ENCODE measurements around the gene PACS1. TPM values are rescaled to one million over a fixed set of nuclear protein-coding genes. Genes with fewer than 3 reads are reported as not detected.

The PACS1 gene
- total RNA-seq, 4 donors from 2014 or later: 24.5 to 41.1 (median 38.0) TPM

DNA sequence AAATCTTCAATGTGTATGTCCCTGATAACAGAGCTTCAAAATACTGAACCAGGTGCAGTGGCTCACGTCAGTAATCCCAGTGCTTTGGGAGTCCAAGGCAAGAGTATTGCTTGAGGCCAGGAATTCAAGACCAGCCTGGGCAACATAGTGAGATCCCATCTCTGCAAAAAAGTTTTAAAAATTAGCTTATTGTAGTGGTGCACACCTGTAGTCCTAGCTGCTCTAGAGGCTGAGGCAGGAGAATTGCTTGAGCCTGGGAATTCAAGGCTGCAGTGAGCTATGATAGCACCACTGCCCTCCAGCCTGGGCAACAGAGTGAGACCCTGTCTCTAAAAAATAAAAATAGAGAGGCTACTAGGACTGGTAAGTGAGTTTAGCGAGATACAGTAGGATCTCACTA, 84.0 kb downstream of the PACS1 start:
- DNase-seq (ENCODE audit: low spot score) (no peak), ATAC-seq (ENCODE audit: low FRiP score) (no peak)
- TF ChIP-seq, protein P1, sequence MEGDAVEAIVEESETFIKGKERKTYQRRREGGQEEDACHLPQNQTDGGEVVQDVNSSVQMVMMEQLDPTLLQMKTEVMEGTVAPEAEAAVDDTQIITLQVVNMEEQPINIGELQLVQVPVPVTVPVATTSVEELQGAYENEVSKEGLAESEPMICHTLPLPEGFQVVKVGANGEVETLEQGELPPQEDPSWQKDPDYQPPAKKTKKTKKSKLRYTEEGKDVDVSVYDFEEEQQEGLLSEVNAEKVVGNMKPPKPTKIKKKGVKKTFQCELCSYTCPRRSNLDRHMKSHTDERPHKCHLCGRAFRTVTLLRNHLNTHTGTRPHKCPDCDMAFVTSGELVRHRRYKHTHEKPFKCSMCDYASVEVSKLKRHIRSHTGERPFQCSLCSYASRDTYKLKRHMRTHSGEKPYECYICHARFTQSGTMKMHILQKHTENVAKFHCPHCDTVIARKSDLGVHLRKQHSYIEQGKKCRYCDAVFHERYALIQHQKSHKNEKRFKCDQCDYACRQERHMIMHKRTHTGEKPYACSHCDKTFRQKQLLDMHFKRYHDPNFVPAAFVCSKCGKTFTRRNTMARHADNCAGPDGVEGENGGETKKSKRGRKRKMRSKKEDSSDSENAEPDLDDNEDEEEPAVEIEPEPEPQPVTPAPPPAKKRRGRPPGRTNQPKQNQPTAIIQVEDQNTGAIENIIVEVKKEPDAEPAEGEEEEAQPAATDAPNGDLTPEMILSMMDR (IDR thresholded peaks at IDR 0.05): no peak

DNA sequence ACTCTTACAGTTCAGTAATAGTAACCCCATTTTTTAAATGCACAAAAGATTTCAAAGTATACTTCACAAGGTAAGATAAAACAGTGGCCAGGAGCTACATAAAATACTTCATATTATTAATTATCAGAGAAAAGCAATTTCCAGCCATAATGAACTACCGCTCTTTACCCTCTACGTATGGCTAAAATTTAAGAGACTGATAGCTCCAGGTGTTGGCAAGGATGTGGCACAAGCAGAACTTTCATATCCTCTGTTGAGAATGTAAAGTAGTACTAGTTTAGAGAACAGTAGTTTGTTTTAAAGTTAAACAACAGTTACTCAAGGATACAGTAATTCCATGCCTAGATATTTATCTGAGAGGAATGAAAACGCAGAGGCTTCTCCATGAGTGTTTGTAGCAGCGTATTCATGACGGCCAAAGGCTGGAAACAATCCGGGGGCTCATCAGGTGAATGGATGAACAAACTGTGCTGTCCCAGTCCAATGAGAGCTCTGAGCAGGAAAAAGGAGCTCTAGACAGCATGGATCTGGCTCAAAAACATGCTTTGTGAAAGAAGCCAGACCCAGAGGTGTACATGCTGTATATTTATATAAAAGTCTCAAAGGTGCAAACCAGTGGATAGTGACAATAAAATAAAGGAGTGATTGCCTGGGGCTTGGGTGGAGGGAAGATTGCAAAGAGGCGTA, 85.5 kb downstream of the PACS1 start:
- DNase-seq (ENCODE audit: low spot score): no peak
- ATAC-seq (ENCODE audit: low FRiP score): no peak
- TF ChIP-seq, protein P1 (IDR thresholded peaks at IDR 0.05): no peak

DNA sequence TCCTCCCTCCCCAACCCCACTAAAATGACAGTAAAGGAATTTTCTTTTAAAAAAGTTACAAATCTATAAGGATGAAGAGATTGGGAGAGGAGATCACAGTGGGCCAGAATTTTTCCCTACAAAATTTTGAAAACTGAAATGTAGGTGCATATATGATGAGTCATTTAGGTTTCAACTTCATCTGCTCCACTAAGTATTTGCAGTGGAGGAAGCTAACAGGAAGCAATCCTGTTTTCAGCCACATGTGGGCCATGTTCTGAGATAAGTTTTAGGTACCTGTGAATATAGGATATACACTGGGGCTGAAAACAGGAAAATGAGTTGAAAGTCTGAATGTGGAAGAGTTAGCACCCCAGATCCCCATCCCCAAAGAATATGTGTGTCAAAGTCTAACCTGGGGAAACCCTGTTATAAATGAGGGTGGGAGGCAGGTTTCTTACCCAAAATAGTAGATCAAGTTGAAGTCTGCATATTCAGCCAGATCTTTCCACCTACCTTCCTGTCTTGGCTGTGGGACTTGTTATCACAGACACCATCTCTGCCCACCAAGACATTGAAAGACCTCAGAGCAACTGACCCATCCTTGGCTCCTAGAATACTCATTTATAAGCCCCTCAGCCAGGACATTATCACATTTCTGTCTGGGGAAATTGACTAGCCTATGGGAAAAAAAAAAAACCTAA, 87.3 kb downstream of the PACS1 start:
- ATAC-seq (ENCODE audit: low FRiP score): no peak
- DNase-seq (ENCODE audit: low spot score): no peak
- TF ChIP-seq, protein P1 (IDR thresholded peaks at IDR 0.05): no peak

DNA sequence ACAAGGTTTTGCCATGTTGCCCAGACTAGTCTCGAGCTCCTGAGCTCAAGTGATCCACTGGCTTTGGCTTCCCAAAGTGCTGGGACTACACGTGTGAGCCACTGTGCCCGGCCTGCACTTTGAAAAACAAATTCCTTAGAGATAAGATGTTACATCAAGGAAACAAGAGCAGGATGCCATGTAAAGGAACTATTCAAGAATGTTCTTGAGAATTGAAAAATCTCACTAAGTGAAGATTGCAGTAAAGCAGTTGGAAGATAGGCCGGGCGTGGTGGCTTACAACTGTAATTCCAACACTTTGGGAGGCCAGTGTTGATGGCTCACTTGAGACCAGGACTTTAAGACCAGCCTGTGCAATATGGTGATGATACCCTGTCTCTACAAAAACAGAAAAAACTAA, 88.1 kb downstream of the PACS1 start:
- TF ChIP-seq, protein P1 (IDR thresholded peaks at IDR 0.05): no peak
- no peak for ATAC-seq (ENCODE audit: low FRiP score)
- DNase-seq (ENCODE audit: low spot score): no peak

DNA sequence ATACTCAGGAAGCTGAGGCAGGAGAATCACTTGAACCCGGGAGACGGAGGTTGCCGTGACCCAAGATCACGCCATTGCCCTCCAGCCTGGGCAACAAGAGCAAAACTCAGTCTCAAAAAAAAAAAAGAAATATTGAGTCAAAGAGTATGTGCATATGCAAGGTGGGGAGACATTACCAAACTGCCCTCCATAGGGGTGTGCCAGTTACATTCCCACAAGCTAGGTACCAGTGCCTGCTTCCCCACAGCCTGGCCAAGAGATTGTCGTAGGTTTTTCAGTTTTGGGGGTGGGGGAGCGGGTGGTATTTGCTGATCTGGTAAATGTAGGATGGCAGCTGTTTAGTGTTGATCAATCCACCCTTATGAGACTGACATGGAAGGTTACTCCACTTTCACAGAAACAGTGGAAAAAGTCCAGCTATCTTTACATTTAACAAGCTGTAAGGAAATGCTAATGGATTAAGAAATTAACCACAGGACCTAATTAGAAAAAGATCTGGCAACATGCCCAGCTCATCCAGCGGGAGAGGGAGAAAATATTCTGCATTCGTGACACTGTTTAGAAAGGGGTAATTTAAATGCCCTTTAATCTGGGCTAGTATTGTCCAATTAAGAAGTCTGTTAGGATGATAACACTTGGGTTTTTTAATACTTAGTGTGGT, 89.4 kb downstream of the PACS1 start:
- ATAC-seq (ENCODE audit: low FRiP score): no peak
- TF ChIP-seq, protein P1 (IDR thresholded peaks at IDR 0.05): no peak
- no peak for DNase-seq (ENCODE audit: low spot score)

DNA sequence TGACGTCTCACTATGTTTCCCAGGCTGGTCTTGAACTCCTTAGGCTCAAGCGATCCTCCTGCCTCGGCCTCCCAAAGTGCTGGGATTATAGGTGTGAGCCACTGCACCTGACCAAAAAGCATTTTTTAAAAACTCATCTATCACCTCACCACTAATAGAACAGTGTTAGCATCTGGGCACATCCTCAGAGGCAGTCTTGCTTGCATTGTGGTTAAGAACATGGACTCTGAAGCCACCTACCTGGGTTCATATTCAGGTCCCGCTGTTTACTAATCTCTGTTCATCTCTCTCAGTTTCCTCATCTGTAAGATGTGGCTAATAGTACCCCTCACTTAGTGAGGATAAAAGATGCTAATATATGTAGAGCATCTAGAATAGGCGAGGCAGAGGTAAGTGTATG, 90.6 kb downstream of the PACS1 start:
- TF ChIP-seq, protein P1 (IDR thresholded peaks at IDR 0.05): no peak
- ATAC-seq (ENCODE audit: low FRiP score): no peak
- no peak for DNase-seq (ENCODE audit: low spot score)
